ENCODE results near the gene IQCF2. TPM values are rescaled to one million over a fixed set of nuclear protein-coding genes. Genes with fewer than 3 reads are reported as not detected.

Gene IQCF2
- total and polyA plus RNA-seq, 9 of the 15 experiments (the other 6 are each of a cell fraction or from before 2014, with no cell fraction given), result not detected

DNA sequence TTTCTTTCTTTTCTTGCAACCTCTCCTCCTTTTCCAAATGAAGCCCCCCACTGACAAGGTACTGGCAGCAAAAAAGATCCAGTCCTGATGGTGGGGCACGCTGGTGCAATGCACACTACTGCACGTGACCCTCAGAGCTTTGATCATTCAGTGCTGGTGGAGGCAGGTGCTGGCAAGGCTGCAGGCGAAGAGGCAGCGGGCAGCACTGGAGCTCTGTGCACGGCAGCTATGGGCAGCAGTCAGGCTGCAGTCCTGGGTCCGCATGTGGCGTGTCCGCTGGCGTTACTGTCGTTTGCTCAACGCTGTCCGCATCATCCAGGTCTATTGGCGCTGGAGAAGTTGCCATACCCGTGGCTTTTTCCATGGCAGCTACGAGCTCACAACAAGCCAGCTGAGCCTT lies 42.3 kb upstream of the IQCF2 start (continued):
- TF ChIP-seq, protein P1, sequence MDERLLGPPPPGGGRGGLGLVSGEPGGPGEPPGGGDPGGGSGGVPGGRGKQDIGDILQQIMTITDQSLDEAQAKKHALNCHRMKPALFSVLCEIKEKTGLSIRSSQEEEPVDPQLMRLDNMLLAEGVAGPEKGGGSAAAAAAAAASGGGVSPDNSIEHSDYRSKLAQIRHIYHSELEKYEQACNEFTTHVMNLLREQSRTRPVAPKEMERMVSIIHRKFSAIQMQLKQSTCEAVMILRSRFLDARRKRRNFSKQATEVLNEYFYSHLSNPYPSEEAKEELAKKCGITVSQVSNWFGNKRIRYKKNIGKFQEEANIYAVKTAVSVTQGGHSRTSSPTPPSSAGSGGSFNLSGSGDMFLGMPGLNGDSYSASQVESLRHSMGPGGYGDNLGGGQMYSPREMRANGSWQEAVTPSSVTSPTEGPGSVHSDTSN (CRISPR knock-in tag; IDR thresholded peaks at IDR 0.05; ENCODE audit: low read depth), result no peak
- TF ChIP-seq, protein P1 (tag; conservative IDR thresholded peaks at IDR 0.05; ENCODE audit: low read depth), result no peak
- no peak for TF ChIP-seq ZNF668 (CRISPR knock-in tag; IDR thresholded peaks at IDR 0.05)
- TF ChIP-seq BRD9 (IDR thresholded peaks at IDR 0.05; ENCODE audit: low read depth, partially characterized antibody), result no peak
- TF ChIP-seq MYNN (IDR thresholded peaks at IDR 0.05), result no peak
- TF ChIP-seq MYNN (CRISPR knock-in tag; IDR thresholded peaks at IDR 0.05), result no peak
- TF ChIP-seq, protein P2, sequence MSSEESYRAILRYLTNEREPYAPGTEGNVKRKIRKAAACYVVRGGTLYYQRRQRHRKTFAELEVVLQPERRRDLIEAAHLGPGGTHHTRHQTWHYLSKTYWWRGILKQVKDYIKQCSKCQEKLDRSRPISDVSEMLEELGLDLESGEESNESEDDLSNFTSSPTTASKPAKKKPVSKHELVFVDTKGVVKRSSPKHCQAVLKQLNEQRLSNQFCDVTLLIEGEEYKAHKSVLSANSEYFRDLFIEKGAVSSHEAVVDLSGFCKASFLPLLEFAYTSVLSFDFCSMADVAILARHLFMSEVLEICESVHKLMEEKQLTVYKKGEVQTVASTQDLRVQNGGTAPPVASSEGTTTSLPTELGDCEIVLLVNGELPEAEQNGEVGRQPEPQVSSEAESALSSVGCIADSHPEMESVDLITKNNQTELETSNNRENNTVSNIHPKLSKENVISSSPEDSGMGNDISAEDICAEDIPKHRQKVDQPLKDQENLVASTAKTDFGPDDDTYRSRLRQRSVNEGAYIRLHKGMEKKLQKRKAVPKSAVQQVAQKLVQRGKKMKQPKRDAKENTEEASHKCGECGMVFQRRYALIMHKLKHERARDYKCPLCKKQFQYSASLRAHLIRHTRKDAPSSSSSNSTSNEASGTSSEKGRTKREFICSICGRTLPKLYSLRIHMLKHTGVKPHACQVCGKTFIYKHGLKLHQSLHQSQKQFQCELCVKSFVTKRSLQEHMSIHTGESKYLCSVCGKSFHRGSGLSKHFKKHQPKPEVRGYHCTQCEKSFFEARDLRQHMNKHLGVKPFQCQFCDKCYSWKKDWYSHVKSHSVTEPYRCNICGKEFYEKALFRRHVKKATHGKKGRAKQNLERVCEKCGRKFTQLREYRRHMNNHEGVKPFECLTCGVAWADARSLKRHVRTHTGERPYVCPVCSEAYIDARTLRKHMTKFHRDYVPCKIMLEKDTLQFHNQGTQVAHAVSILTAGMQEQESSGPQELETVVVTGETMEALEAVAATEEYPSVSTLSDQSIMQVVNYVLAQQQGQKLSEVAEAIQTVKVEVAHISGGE (CRISPR knock-in tag; IDR thresholded peaks at IDR 0.05), result no peak
- TF ChIP-seq, protein P3, sequence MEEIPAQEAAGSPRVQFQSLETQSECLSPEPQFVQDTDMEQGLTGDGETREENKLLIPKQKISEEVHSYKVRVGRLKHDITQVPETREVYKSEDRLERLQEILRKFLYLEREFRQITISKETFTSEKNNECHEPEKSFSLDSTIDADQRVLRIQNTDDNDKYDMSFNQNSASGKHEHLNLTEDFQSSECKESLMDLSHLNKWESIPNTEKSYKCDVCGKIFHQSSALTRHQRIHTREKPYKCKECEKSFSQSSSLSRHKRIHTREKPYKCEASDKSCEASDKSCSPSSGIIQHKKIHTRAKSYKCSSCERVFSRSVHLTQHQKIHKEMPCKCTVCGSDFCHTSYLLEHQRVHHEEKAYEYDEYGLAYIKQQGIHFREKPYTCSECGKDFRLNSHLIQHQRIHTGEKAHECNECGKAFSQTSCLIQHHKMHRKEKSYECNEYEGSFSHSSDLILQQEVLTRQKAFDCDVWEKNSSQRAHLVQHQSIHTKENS (CRISPR knock-in tag; IDR thresholded peaks at IDR 0.05), result no peak
- TF ChIP-seq ARHGAP35 (IDR thresholded peaks at IDR 0.05; ENCODE audit: partially characterized antibody), result no peak
- TF ChIP-seq CHD1 (IDR thresholded peaks at IDR 0.05; ENCODE audit: low read length), result no peak

Measured in K562 (cell line).